Iris pigment epithelial cell (primary cell): ENCODE data around the gene PCNT.
"Not testable (repeated sequence)": the region's sequence is repeated elsewhere in the genome, so short reads cannot be mapped to it uniquely, and the experiment has no call there.

Source experiments
- DNase-seq: peaks from one replicate; pipeline ENCODE4 v3.0.0-alpha.2; 2011; ENCODE audit warnings: low read depth

Gene PCNT

GRCh38 chr21:46357335-46357604 is 33.3 kb downstream of the PCNT start:
- no peak for DNase-seq

GRCh38 chr21:46357684-46358425 is 33.9 kb downstream of the PCNT start:
- DNase-seq = no peak

GRCh38 chr21:46361176-46361575 is 37.2 kb downstream of the PCNT start:
- no peak for DNase-seq

DNA sequence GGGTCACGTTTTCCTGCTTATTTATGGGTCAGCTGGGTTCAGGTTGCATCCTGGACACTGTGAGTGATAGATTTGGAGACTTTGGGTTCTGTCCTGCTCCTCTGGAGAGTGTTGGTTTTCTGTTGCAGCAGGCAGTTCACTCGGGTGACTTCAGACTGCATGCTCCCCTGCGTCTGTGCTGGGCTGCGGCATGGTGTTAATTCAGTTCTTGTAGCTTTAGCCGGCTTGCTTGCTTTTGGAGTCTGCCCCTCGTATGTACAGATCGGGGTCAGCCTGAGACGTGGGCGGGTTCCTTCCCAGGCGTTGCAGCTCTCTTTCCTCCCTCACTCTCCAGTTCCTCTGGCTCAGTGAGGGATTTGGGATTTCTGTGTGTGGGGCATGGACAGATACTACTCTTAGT is 38.0 kb downstream of the PCNT start:
- no peak for DNase-seq

- DNase-seq = no peak
These were observed 39.0 kb downstream of the PCNT start for GRCh38 chr21:46362946-46363345.

GRCh38 chr21:46363698-46364097 is 39.7 kb downstream of the PCNT start:
- DNase-seq = no peak

- DNase-seq = no peak
These were observed 42.1 kb downstream of the PCNT start for GRCh38 chr21:46366091-46366490.

- no peak for DNase-seq
These were observed 42.6 kb downstream of the PCNT start for GRCh38 chr21:46366561-46366960.

DNA sequence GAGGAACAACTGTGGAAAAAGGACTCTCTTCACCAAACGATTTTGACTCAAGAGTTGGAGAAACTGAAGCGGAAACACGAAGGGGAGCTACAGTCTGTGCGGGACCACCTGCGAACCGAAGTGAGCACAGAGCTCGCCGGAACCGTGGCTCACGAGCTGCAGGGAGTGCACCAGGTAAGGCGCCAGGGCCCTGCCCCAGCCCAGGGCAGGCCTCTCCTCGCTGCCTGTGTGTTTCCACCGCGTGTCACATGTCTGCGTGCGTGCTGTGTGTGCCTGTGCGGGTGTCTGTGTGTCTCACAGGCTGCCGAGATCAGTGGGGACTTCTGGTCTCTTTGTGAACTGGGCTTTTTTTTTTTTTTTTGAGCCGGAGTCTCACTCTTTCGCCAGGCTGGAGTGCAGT is 43.0 kb downstream of the PCNT start:
- DNase-seq = no peak

DNA sequence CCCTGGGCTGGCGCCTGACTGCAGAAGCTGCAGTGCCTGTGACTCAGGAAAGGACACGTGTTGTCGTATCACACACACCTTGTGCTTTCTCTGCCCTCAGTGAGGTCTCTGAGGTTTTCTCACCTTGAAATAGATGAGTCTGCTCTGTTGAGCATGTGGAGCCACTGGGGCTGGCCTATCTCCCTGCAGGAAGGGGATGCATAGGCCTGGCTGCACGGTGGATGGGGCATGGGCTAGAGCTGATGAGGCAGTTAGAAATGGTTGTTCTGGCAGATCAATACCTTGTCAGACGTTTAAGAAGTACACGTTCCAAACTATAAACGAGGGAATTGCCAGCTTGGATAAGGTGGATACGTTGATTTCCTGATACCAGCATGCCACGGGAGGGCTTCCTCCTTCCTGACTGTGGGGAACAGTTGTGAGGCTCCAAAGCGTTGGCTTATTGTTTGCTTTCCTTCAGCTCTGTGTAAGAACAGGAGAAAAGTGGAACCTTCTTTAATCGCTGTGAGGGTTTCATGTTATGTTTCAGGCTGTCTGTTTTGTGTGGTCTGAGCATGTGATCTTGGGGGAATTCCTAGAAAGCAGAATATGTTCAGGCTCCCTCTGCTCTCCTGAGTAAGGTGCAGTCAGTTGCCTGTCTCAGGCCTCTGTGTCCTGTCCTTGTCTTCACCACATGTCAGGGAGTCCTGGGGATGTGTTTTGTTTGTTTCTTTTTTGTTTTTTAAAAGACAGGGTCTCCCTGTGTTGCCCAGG is 44.8 kb downstream of the PCNT start:
- no peak for DNase-seq

DNA sequence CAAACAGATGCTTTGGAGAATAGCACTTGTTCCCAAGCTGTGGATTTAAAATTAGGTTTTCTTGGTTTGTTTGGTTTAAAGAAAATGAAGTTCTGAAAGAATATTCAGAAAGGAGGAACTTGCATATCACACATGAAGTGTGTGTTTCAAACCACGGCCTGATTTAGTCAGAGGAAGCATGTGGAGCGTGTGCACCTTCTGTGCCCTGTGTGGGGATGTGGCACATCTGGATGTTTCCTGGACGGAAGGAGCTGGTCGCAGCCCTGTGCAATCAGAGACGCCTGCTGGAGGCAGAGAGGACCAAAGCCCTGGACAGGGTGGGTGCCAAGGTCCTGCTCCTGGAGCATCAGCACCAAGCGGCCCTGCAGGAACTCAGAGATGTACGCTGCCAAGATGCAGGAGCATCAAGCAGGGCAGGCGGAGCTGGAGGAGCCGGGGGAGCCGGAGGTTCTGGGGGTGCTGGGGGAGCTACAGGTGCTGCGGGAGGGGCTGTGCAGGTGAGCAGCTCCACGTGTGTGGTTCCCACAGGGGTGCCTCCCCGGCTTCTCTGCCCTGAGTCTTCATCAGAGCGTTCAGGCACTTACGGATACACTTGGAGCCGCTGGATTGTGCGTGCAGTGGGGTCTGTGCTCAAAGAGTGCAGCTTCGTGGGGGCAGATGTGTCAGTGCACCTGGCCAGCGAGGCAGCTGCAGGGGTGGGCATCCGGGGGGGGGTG is 45.7 kb downstream of the PCNT start:
- DNase-seq = no peak

GRCh38 chr21:46371204-46372013 is 47.5 kb downstream of the PCNT start:
- DNase-seq = no peak

GRCh38 chr21:46372014-46372485 is 48.1 kb downstream of the PCNT start:
- DNase-seq = no peak

DNA sequence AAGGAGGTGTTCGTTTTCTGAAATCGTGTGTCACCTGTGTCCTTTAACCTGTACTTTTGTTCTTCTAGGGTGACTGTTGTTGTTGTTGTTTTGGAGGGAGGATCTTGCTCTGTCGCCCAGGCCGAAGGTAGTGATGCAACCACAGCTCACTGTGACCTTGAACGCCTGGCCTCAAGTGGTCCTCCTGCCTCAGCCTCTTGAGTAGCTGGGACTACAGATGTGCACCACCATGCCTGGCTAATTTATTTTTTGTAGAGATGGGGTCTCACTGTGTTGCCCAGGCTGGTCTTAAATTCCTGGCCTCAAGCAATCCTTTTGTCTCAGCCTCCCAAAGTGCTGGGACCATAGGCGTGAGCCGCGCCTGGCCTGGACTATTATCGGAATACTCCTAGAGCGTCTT is 49.0 kb downstream of the PCNT start:
- not testable (repeated sequence) for DNase-seq

- DNase-seq = no peak
These were observed 50.9 kb downstream of the PCNT start for GRCh38 chr21:46374761-46375389.

DNA sequence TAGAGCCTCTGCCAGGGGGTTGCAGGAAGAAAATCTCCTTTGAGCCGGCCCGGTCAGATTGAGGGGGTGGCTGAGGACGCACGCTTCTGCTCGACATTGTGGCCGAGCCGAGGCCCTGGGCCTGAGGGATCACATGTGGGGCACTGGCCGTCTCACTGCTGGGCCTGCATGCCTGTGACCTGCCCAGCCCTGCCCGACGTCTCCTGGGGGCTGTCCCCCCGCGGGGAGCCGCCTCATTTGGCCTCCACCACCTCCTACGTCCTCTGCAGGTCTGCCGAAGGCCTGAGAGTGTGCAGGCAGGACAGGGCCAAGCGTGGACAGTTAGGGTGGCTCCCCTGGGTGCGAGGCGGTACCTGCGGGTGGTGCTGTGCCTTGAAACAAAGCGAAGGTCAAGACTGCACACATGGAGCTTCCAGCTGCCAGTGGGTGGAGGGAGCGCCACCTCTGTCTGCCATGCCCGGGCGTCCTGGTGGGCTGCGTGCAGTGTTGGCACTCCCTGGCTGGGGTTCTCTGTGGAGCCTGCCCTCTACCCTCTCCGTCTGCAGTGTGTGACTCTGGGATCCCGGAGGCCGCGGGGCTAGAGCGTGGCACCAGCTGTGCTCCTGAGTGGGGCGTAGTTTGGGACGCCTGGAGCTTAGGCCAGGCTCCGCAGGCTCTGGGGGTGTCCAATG is 51.7 kb downstream of the PCNT start:
- no peak for DNase-seq

DNA sequence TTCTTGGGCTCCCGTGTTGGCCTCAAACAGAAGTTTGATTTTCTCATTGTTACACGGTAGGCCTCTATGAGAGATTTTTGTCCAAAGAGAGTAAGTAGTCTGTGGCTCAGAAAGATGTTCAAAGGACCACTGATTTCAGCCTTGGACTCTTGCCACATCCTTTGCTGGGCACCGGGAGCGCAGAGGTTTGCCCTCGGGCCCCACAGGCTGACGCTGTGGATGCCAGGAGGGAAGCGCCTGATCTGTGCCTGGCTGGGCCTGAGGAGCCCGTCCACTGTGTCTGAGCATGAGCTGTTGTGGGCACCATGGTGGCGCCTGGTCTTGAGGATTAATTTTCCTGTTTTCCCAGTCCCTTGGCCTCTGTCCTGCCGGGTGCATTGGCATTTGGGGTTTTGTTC is 52.3 kb downstream of the PCNT start:
- DNase-seq = no peak

DNA sequence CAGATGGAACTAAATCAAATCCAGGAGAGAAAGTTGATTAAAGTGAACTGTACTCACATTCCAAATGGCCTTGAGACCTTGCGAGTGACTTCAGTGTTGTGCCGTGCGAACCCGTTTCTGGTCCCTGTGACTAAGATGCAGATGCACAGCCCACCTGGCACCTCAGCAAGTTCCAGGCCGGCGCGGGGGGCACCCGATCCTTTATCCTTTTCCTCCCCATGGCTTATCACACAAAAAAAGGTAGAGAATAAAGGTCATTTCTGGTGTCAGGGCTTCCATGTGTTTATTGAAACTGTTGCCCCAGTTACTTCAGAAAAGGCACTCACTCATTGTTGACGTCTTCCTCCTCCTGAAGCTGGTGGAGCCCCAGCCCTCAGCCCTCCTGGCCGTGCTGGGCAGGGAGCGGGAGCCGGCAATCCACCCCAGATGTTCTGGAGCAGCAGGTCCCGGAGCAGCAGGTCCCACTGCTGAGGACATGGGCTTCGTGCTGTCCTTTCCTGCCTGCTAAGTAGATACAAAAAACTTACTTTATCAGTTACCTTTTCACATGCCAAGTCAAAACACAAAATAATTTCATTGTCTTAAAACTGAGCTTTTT is 53.0 kb downstream of the PCNT start:
- DNase-seq = no peak

DNA sequence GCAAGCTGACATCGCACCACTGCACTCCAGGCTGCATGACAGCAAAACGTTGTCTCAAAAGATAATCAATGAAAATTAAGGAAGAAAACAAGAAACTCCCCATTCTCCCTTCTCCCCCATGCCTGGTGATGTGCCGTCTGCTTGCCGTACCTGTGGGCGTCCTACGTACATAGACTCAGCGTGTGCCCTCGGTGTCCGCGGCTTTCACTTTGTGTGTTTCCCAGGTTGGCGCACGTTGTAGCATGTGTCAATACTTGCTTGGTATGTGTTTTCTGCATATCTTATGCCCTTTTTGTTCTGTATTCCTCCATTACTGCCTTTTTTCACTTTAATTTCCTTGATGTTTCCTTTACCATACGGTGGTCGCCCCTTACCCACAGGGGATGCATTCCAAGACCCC is 53.8 kb downstream of the PCNT start:
- DNase-seq = no peak

DNA sequence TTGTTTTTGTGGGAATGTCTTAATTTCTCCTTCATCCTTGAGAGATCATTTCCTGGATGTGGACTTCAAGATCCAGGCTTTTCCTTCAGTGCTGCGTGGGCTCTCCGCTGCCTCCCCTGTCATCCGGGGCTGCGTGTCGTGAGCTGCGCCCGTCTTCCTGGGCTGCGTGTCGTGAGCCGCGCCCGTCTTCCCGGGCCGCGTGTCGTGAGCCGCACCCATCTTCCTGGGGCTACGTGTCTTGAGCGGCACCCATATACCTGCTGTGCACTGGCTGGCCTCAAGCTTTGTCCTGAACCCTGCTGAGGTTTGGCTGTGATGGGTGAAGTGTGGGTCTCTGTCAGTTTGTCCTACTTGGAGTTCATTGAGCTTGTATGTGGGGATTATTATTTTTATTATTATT is 55.1 kb downstream of the PCNT start:
- no peak for DNase-seq

- DNase-seq = no peak
These were observed 55.7 kb downstream of the PCNT start for GRCh38 chr21:46379691-46380090.
